Fibroblast of mammary gland (primary cell): ENCODE data around the gene CYP4B1.

Experiments
- DNase-seq: peaks from one replicate; pipeline ENCODE4 v3.0.0-alpha.2; 2010; ENCODE audit warnings: low read depth
- H3K4me3 ChIP-seq: 2 replicates; pipeline ENCODE4 v1.5.1; 2011; ENCODE audit warnings: low read depth, mild to moderate bottlenecking, low read length, moderate library complexity; ENCODE audit not compliant: control insufficient read depth
- CTCF ChIP-seq: conservative IDR thresholded peaks from 2 replicates; pipeline ENCODE4 v1.5.1; 2011; ENCODE audit warnings: low read depth, low read length, inconsistent platforms; ENCODE audit not compliant: control insufficient read depth, insufficient read depth

Gene CYP4B1

GRCh38 chr1:46815133-46815532 is 16.3 kb downstream of the CYP4B1 start:
- H3K4me3 ChIP-seq, result no peak overlapping the region
- no peak for DNase-seq
- no peak for TF ChIP-seq CTCF

GRCh38 chr1:46816930-46817329 is 18.1 kb downstream of the CYP4B1 start:
- no peak for TF ChIP-seq CTCF
- no peak for DNase-seq

GRCh38 chr1:46817814-46818213 is 19.0 kb downstream of the CYP4B1 start:
- no peak overlapping the region for H3K4me3 ChIP-seq
- no peak for TF ChIP-seq CTCF
- DNase-seq, result no peak

More at GRCh38 chr1:46816930-46817329, 18.1 kb downstream of the CYP4B1 start:
- H3K4me3 ChIP-seq, result no peak overlapping the region

GRCh38 chr1:46818591-46818990 is 19.7 kb downstream of the CYP4B1 start:
- DNase-seq, result no peak
- H3K4me3 ChIP-seq, result no peak overlapping the region
- TF ChIP-seq CTCF, result no peak

- no peak for TF ChIP-seq CTCF
- no peak for DNase-seq
Measured at GRCh38 chr1:46819335-46819734, 20.5 kb downstream of the CYP4B1 start.

GRCh38 chr1:46820076-46820475 is 21.2 kb downstream of the CYP4B1 start:
- no peak for TF ChIP-seq CTCF
- DNase-seq, result no peak
- no peak overlapping the region for H3K4me3 ChIP-seq

More at GRCh38 chr1:46819335-46819734, 20.5 kb downstream of the CYP4B1 start:
- no peak overlapping the region for H3K4me3 ChIP-seq

- no peak overlapping the region for H3K4me3 ChIP-seq
- DNase-seq, result no peak
- TF ChIP-seq CTCF, result no peak
Measured at GRCh38 chr1:46820560-46821060, 21.8 kb downstream of the CYP4B1 start.
